GM19328 (cell line): ENCODE results near the gene FGF14.

Experiments
- ATAC-seq: cut with Tn5 transposase; IDR thresholded peaks from one replicate; pipeline ENCODE4 v1.9.1; 2021; ENCODE audit warnings: mild to moderate bottlenecking, moderate library complexity; ENCODE audit not compliant: unreplicated experiment

Gene FGF14

GRCh38 chr13:101817898-101818297 is 584.0 kb downstream of the FGF14 start:
- no peak for ATAC-seq

GRCh38 chr13:101811881-101812280 is 590.0 kb downstream of the FGF14 start:
- no peak for ATAC-seq

GRCh38 chr13:101811284-101811839 is 590.5 kb downstream of the FGF14 start:
- no peak for ATAC-seq

GRCh38 chr13:101799196-101799595 is 602.7 kb downstream of the FGF14 start:
- no peak for ATAC-seq

- no peak for ATAC-seq
These were observed 603.4 kb downstream of the FGF14 start for GRCh38 chr13:101798437-101798836.

- ATAC-seq, result no peak
These were observed 606.4 kb downstream of the FGF14 start for GRCh38 chr13:101795460-101795859.

- no peak for ATAC-seq
These were observed 606.8 kb downstream of the FGF14 start for GRCh38 chr13:101795025-101795424.

- ATAC-seq, result no peak
These were observed 609.7 kb downstream of the FGF14 start for GRCh38 chr13:101792189-101792588.

- no peak for ATAC-seq
These were observed 616.0 kb downstream of the FGF14 start for GRCh38 chr13:101785858-101786257.

GRCh38 chr13:101784313-101784712 is 617.5 kb downstream of the FGF14 start:
- no peak for ATAC-seq

GRCh38 chr13:101783554-101783953 is 618.3 kb downstream of the FGF14 start:
- no peak for ATAC-seq

- ATAC-seq, result no peak
These were observed 621.6 kb downstream of the FGF14 start for GRCh38 chr13:101780211-101780610.

GRCh38 chr13:101779147-101779546 is 622.7 kb downstream of the FGF14 start:
- no peak for ATAC-seq

GRCh38 chr13:101775267-101775666 is 626.6 kb downstream of the FGF14 start:
- no peak for ATAC-seq

- ATAC-seq, result no peak
These were observed 627.5 kb downstream of the FGF14 start for GRCh38 chr13:101774393-101774792.

GRCh38 chr13:101773062-101773461 is 628.8 kb downstream of the FGF14 start:
- no peak for ATAC-seq

GRCh38 chr13:101767131-101767530 is 634.7 kb downstream of the FGF14 start:
- ATAC-seq, result no peak

GRCh38 chr13:101763191-101763590 is 638.7 kb downstream of the FGF14 start:
- no peak for ATAC-seq

GRCh38 chr13:101757446-101758039 is 644.3 kb downstream of the FGF14 start:
- ATAC-seq, result peak; percentile 81

GRCh38 chr13:101755228-101755887 is 646.5 kb downstream of the FGF14 start:
- ATAC-seq, result no peak

GRCh38 chr13:101752432-101752831 is 649.4 kb downstream of the FGF14 start:
- ATAC-seq, result no peak

GRCh38 chr13:101751488-101751887 is 650.4 kb downstream of the FGF14 start:
- no peak for ATAC-seq
